ENCODE data around the gene GDPD1.
A peak's percentile ranks its signal among the peaks of the same experiment; 100 is the strongest.

DNA sequence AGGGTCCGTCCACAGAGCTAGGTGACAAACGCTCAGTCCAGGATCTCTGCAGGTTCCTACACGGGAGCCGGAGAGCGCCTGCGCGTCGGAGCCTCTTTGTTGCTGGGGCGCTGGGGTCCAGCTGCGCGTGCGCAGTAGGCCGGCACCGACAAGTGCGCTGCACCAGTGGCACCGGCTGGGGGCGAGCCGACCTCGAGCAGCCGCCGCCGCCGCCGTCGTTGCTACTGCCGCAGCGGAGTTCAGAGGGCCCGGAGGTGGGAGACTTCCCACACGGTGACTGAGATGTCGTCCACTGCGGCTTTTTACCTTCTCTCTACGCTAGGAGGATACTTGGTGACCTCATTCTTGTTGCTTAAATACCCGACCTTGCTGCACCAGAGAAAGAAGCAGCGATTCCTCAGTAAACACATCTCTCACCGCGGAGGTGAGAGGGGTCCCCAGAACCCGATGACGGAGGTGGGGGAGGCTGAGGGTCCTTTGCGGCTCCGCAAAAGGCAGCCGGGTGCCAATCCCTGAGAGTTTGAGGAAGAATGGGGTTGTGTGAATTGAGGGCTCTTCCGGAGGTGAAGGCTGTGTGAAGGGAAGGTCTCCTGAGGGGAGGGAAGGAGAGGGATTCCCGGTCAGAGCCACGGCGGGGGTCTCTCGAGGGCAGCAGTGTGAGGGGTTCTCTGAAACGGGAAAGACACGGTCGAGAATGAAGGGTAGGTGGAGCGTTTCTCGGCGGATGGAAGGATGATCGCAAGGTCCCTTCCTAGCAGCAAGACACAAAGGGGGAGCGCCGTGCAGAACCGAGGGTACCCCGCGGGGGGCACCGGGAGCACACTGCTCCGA, at the start of gene GDPD1:
- TF ChIP-seq, protein P1, sequence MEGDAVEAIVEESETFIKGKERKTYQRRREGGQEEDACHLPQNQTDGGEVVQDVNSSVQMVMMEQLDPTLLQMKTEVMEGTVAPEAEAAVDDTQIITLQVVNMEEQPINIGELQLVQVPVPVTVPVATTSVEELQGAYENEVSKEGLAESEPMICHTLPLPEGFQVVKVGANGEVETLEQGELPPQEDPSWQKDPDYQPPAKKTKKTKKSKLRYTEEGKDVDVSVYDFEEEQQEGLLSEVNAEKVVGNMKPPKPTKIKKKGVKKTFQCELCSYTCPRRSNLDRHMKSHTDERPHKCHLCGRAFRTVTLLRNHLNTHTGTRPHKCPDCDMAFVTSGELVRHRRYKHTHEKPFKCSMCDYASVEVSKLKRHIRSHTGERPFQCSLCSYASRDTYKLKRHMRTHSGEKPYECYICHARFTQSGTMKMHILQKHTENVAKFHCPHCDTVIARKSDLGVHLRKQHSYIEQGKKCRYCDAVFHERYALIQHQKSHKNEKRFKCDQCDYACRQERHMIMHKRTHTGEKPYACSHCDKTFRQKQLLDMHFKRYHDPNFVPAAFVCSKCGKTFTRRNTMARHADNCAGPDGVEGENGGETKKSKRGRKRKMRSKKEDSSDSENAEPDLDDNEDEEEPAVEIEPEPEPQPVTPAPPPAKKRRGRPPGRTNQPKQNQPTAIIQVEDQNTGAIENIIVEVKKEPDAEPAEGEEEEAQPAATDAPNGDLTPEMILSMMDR (IDR thresholded peaks at IDR 0.05; ENCODE audit: low read depth, low read length) = peak; percentile 70
- TF ChIP-seq EZH2phosphoT487 (IDR thresholded peaks at IDR 0.05; ENCODE audit: low read depth) = no peak

Measured in OCI-LY3 (cell line).